Fibroblast of lung (primary cell): ENCODE measurements around the gene VMAC. TPM values are rescaled to one million over a fixed set of nuclear protein-coding genes. Genes with fewer than 3 reads are reported as not detected.

Experiments
- DNase-seq, 2 donors: peaks; one replicate each; pipeline versions ENCODE4 v3.0.0 to v3.0.0-alpha.2; 2010; ENCODE audit warnings: low read depth in 2 of 2
- H2AFZ ChIP-seq: 2 replicates; pipeline ENCODE4 v1.5.1; 2012; ENCODE audit warnings: low read length, control low read depth, inconsistent platforms
- H3K27ac ChIP-seq: 2 replicates; pipeline ENCODE4 v1.5.1; 2011; ENCODE audit warnings: low read length, control low read depth; ENCODE audit not compliant: insufficient read depth
- H3K27me3 ChIP-seq: 2 replicates; pipeline ENCODE4 v1.5.1; 2011; ENCODE audit warnings: mild to moderate bottlenecking, low read length; ENCODE audit not compliant: control insufficient read depth, insufficient read depth
- H3K36me3 ChIP-seq: 2 replicates; pipeline ENCODE4 v1.5.1; 2011; ENCODE audit warnings: low read length; ENCODE audit not compliant: control insufficient read depth, insufficient read depth
- H3K4me1 ChIP-seq: 2 replicates; pipeline ENCODE4 v1.5.1; 2011; ENCODE audit warnings: low read length; ENCODE audit not compliant: control insufficient read depth, insufficient read depth; ENCODE audit errors: extremely low read depth
- H3K4me2 ChIP-seq: 2 replicates; pipeline ENCODE4 v1.5.1; 2011; ENCODE audit warnings: low read length, control low read depth; ENCODE audit not compliant: insufficient read depth; ENCODE audit errors: extremely low read depth
- H3K4me3 ChIP-seq, 4 experiments: fragments of 200-600 bp in 1 of 4; sonication (generic) in 1 of 4; replicated peaks in 1 of 4; 2 replicates each; pipeline ENCODE4 v1.5.1; 2011 to 2016; ENCODE audit warnings: low read length in 4 of 4, low read depth in 3 of 4, mild to moderate bottlenecking in 3 of 4, control low read depth in 2 of 4, inconsistent platforms in 1 of 4, mixed read lengths in 1 of 4; ENCODE audit not compliant: insufficient read depth in 1 of 4; ENCODE audit errors: control extremely low read depth in 1 of 4
- H3K79me2 ChIP-seq: 2 replicates; pipeline ENCODE4 v1.5.1; 2012; ENCODE audit warnings: mild to moderate bottlenecking, low read length, inconsistent platforms; ENCODE audit not compliant: control insufficient read depth, insufficient read depth
- H3K9ac ChIP-seq: 2 replicates; pipeline ENCODE4 v1.5.1; 2011; ENCODE audit warnings: mild to moderate bottlenecking, low read length, control low read depth; ENCODE audit not compliant: insufficient read depth
- H3K9me3 ChIP-seq: 2 replicates; pipeline ENCODE4 v1.5.1; 2012; ENCODE audit warnings: low read depth, low read length; ENCODE audit not compliant: control insufficient read depth, insufficient read depth
- H4K20me1 ChIP-seq: 2 replicates; pipeline ENCODE4 v1.5.1; 2011; ENCODE audit warnings: low read length; ENCODE audit not compliant: control insufficient read depth, insufficient read depth; ENCODE audit errors: extremely low read depth
- EZH2 ChIP-seq: IDR thresholded peaks from 2 replicates; pipeline ENCODE4 v1.5.1; 2012; ENCODE audit warnings: low read length, control low read depth, mild to moderate bottlenecking; ENCODE audit errors: missing control alignments
- polyA plus RNA-seq, 2 donors: library from polyadenylated mRNA; depleted of rRNA in 1 of 2; stranded (reverse) in 1 of 2; unstranded in 1 of 2; fragments of >200 nt; gene quantifications; 2 replicates each; pipeline ENCODE4 v1.2.1, GENCODE V29; 2011 to 2012; ENCODE audit warnings: missing spikeins in 1 of 2
- total RNA-seq: library from RNA; depleted of rRNA; stranded (reverse); fragments of >200 nt; gene quantifications from 2 replicates; pipeline ENCODE4 v1.2.1, GENCODE V29; 2014
- TF ChIP-seq, protein P1 (sequence below), 2 donors: IDR thresholded peaks in 1 of 2; conservative IDR thresholded peaks in 1 of 2; 1 replicate in 1 of 2; 2 replicates in 1 of 2; pipeline ENCODE4 v1.5.1; 2011 to 2012; ENCODE audit warnings: low read length in 2 of 2, control low read depth in 1 of 2, inconsistent platforms in 1 of 2, low read depth in 1 of 2, mild to moderate bottlenecking in 1 of 2

VMAC gene
- total and polyA plus RNA-seq, 2 donors (not counting 1 experiment from before 2014, with no cell fraction given), result 1.7 to 8.3 TPM

DNA sequence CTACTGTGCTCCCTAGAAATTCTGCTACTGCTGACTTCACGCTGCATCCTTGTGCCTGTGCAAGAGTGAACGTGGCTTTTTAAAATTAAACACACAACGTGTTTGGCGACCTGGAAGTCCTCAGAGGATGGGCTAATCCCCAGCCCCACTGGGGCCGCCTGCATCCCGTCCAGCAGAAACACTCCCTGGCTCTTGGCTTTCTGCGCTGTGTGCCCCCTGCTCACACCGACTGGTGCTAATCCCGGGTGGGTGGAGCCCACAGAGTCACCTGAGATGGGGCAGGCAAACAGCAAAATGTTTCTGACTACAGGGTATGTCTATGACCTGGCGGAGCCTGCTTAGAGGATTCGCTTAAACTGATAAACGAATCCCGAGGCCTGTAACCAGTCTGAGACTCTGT is 24.5 kb downstream of the VMAC start:
- Histone ChIP-seq H3K79me2 (peaks cover 11% of the 10 kb centered on the region), H3K4me3 (no peak overlapping the region), H2AFZ (no peak overlapping the region), H3K9ac (no peak overlapping the region), H3K27me3 (no peaks in the 10 kb centered on the region), H3K27ac (no peak overlapping the region), H3K36me3 (peaks cover 43% of the 10 kb centered on the region), H4K20me1 (no peaks in the 10 kb centered on the region), H3K9me3 (no peaks in the 10 kb centered on the region), H3K4me2 (no peak overlapping the region), H3K4me1 (peaks cover 19% of the 10 kb centered on the region)
- no peak for TF ChIP-seq EZH2
- TF ChIP-seq, protein P1, sequence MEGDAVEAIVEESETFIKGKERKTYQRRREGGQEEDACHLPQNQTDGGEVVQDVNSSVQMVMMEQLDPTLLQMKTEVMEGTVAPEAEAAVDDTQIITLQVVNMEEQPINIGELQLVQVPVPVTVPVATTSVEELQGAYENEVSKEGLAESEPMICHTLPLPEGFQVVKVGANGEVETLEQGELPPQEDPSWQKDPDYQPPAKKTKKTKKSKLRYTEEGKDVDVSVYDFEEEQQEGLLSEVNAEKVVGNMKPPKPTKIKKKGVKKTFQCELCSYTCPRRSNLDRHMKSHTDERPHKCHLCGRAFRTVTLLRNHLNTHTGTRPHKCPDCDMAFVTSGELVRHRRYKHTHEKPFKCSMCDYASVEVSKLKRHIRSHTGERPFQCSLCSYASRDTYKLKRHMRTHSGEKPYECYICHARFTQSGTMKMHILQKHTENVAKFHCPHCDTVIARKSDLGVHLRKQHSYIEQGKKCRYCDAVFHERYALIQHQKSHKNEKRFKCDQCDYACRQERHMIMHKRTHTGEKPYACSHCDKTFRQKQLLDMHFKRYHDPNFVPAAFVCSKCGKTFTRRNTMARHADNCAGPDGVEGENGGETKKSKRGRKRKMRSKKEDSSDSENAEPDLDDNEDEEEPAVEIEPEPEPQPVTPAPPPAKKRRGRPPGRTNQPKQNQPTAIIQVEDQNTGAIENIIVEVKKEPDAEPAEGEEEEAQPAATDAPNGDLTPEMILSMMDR (conservative IDR thresholded peaks at IDR 0.05 in 1 of 2, IDR thresholded peaks at IDR 0.05 in 1 of 2; ENCODE audit: low read depth in 1 of 2, low read length in 2 of 2), result no peak
- DNase-seq, result no peak

DNA sequence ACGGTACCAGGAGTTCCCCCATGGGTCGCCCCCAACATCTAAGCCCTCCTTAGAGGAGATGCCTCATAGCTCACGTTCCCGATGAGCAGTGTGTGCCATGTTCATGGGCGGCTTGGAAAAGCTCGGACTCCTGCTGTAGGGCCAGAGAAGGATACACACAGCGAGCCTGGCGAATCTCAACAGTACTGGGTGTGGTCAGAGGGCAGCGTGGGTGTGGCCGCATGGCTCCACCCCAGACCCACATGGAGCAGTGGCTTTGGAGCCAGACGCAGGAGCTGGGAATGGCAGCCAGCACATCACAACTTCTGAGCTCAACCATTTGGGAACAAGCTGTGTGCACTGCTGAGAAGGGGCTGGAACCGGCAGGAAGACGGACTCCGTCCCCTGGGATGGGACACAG is 25.0 kb downstream of the VMAC start:
- no peak for DNase-seq
- peaks cover 38% of the 10 kb centered on the region for H3K36me3 ChIP-seq

DNA sequence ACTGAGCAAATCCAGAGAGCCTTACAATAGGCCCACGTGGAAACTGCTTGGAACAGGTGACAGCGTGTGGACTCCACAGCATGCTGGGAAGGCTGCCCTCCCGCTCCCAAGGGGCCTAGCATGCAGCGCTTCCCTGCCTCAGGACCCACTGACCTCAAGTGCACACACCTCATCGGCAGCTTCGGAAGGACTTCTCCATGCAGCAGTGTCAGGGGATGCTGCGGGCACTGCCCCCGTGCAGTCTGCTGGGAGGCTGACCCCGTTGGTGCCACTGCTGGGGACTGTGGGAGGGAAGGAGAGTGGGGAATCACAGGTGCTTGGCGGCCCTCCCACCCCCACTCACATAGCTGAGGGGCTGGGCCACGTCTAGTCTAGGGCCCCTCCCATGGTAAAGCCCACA is 26.6 kb downstream of the VMAC start:
- H3K4me3 ChIP-seq, result no peak overlapping the region
- H3K36me3 ChIP-seq, result peaks cover 29% of the 10 kb centered on the region
- H3K27ac ChIP-seq, result no peak overlapping the region
- H2AFZ ChIP-seq, result no peak overlapping the region
- no peak for DNase-seq
- H4K20me1 ChIP-seq, result no peaks in the 10 kb centered on the region
- peaks cover 12% of the 10 kb centered on the region for H3K79me2 ChIP-seq
- H3K9ac ChIP-seq, result no peak overlapping the region
- no peaks in the 10 kb centered on the region for H3K27me3 ChIP-seq
- no peak overlapping the region for H3K4me2 ChIP-seq
- no peaks in the 10 kb centered on the region for H3K9me3 ChIP-seq
- TF ChIP-seq EZH2, result no peak
- TF ChIP-seq, protein P1 (conservative IDR thresholded peaks at IDR 0.05 in 1 of 2, IDR thresholded peaks at IDR 0.05 in 1 of 2; ENCODE audit: low read depth in 1 of 2, low read length in 2 of 2), result no peak
- peaks cover 36% of the 10 kb centered on the region for H3K4me1 ChIP-seq

More for the DNA sequence above, 25.0 kb downstream of the VMAC start:
- no peak overlapping the region for H2AFZ ChIP-seq
- no peak for TF ChIP-seq EZH2
- TF ChIP-seq, protein P1 (conservative IDR thresholded peaks at IDR 0.05 in 1 of 2, IDR thresholded peaks at IDR 0.05 in 1 of 2; ENCODE audit: low read depth in 1 of 2, low read length in 2 of 2), result no peak
- H3K79me2 ChIP-seq, result peaks cover 12% of the 10 kb centered on the region
- no peaks in the 10 kb centered on the region for H3K27me3 ChIP-seq
- no peaks in the 10 kb centered on the region for H4K20me1 ChIP-seq
- peaks cover 24% of the 10 kb centered on the region for H3K4me1 ChIP-seq
- H3K4me2 ChIP-seq, result no peak overlapping the region
- H3K9ac ChIP-seq, result no peak overlapping the region
- H3K27ac ChIP-seq, result no peak overlapping the region
- no peak overlapping the region for H3K4me3 ChIP-seq
- no peaks in the 10 kb centered on the region for H3K9me3 ChIP-seq
